GM13977 (cell line): ENCODE data around the gene NKAIN2.

Experiments used
- DNase-seq: peaks from one replicate; pipeline ENCODE4 v3.0.0; 2012; ENCODE audit warnings: low spot score
- CTCF ChIP-seq: IDR thresholded peaks from 2 replicates; pipeline ENCODE4 v1.5.1; 2012; ENCODE audit warnings: mild to moderate bottlenecking, control low read depth; ENCODE audit not compliant: insufficient read depth; ENCODE audit errors: extremely low read depth, missing control alignments
- in situ Hi-C: fragments of 300-500 bp; cut with MboI; formaldehyde crosslinking; loops from one replicate; pipeline ENCODE4 v1.12.0; 2022; ENCODE audit warnings: low sequenced_read_pairs, low pct_unique_long_range_greater_than_20kb, mixed read lengths, inconsistent platforms; ENCODE audit not compliant: unreplicated experiment

The NKAIN2 gene

DNA sequence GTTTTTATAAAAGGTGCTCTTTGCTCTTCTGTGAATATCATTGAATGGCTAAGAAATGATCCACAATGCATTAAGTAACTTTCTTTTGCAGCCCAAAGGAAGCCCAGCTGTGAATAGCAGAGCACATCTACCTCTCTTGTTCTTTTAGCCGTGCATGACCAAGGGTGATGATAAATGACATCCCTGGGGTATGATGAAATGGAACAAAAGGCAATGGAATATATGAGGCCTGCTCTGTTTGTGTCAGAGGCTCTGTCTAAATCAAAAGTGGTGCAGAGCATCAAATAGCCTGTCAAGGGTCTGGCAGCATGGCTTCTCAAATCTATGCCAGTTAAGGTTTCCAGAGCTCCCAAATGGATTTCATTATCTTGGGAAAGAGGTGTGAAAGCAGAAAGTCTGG is 796.0 kb downstream of the NKAIN2 start:
- no peak for DNase-seq
- in situ Hi-C loops: no loop called here
- TF ChIP-seq CTCF: no peak

DNA sequence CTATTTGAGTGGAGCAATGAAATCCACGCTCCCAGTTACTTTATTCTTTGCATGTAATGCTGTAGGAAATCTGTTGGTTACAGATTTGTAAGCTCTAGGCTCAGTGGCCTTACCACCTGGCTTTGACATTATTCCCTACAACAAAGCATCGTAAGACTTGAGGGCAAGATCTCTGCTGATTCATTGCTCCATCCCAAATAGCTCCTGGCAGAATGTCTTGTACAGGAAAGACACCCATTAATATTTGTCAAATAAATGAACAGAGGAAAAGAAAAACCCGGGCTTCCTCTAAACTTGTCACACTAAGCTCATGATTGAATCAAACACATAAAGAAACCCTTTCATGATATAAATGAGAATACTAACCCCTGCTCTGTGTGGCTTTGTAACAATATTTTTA is 801.1 kb downstream of the NKAIN2 start:
- no peak for TF ChIP-seq CTCF
- DNase-seq: no peak
- in situ Hi-C loops: no loop called here

DNA sequence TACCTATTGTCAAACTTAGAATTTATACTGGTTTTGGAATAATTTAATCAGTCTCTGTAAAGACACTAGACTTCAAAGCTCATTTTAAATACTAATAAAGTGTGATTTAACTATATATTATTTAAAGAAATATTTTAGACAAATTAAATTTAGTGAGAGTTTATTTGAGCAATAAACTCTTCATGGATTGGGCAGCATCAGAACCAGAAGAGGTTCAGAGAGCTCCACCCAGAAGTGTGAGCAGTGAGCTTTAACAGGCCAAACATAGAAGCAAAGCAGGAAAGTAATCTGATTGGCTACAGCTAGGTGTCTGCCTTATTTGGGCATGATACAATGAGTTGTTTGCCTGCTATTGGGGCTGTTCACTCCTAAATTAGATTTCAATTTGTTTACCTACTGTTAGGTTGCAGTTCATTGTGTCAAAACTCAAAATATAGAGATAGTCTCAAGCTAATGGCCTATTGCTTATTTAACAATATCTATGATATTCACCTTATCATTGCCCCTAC is 803.5 kb downstream of the NKAIN2 start:
- no peak for TF ChIP-seq CTCF
- in situ Hi-C loops: no loop called here
- no peak for DNase-seq

DNA sequence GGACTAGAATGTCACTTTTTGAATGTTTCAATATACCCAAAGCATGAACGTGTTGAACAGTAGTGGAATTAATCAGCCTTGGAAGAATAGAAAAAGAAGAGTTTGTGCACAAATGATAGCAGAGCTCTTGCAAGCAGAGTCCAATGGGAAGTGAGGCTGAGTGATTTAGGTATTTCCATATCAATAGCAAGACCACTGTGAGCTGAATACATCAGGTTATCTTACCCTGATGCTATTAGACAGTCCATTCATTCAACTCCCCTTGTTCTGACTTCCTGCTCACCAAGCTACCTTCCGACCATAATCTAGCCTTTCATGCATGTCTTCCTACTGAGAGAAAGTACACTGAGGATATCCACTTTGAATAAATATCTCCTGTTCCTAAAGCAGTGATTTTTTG is 809.4 kb downstream of the NKAIN2 start:
- no peak for DNase-seq
- no peak for TF ChIP-seq CTCF
- in situ Hi-C loops: no loop called here

- in situ Hi-C loops: no loop called here
- no peak for TF ChIP-seq CTCF
- DNase-seq: no peak
These were observed 818.7 kb downstream of the NKAIN2 start for GRCh38 chr6:124622351-124622750.

DNA sequence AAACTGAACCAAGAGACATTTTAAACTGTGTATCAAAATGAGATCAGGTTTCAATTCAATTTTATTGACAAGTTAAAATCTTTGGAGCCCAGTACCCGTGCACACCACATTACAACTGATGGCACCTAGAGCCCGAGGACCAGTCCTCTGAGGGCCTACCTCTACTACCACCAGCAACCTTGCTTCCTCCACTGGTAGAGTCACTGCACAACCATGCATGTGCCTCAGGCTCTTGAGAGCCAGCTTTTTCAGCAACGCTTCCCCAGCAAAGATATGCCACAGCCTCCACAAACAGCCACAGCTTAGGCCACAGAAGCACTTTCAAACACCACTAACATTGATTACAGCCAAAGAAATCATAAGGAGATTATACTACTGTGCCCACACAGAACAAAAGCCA is 830.0 kb downstream of the NKAIN2 start:
- in situ Hi-C loops: no loop called here
- no peak for DNase-seq

More for the DNA sequence above, 830.0 kb downstream of the NKAIN2 start:
- no peak for TF ChIP-seq CTCF
